Body of pancreas (tissue), 4 donors: ENCODE data around the gene PCCA. TPM values are rescaled to one million over a fixed set of nuclear protein-coding genes. Genes with fewer than 3 reads are reported as not detected.

Experiments used
- ATAC-seq: fragments of 150-250 bp; one replicate; pipeline ENCODE4 v1.9.1; 2016
- DNase-seq, 4 donors: peaks; one replicate each; pipeline ENCODE4 v3.0.0-alpha.2; 2019
- H3K27ac ChIP-seq, 4 donors: fragments of 200-600 bp; sonication (generic); 1 replicate in 3 of 4; 2 replicates in 1 of 4; pipeline versions ENCODE4 v1.5.1 to v1.6.1; 2016 to 2019; ENCODE audit warnings: mild to moderate bottlenecking in 1 of 4, mixed read lengths in 1 of 4, moderate library complexity in 1 of 4
- H3K27me3 ChIP-seq, 2 donors: fragments of 200-600 bp; sonication (generic); one replicate each; pipeline ENCODE4 v1.6.0; 2016; ENCODE audit warnings: mild to moderate bottlenecking in 1 of 2
- H3K36me3 ChIP-seq, 2 donors: fragments of 200-600 bp; sonication (generic); replicated peaks in 1 of 2; 2 replicates each; pipeline ENCODE4 v1.5.1; 2016; ENCODE audit warnings: low read depth in 2 of 2; ENCODE audit not compliant: insufficient read depth in 1 of 2
- H3K4me1 ChIP-seq: fragments of 200-600 bp; sonication (generic); one replicate; pipeline ENCODE4 v1.6.0; 2016
- H3K4me3 ChIP-seq, 2 donors: fragments of 200-600 bp; sonication (generic); 1 replicate in 1 of 2; 2 replicates in 1 of 2; pipeline ENCODE4 v1.5.1; 2016 to 2019
- H3K9me3 ChIP-seq, 3 donors: fragments of 200-600 bp; sonication (generic); 1 replicate in 2 of 3; 2 replicates in 1 of 3; pipeline ENCODE4 v1.5.1; 2016
- CTCF ChIP-seq, 7 experiments: fragments of 450-650 bp in 4 of 7; fragments of 200-600 bp in 3 of 7; sonication (generic) in 3 of 7; IDR thresholded peaks; one replicate each; pipeline ENCODE4 v1.5.1; 2016 to 2019; ENCODE audit warnings: antibody characterized with exemption in 7 of 7
- POLR2A ChIP-seq, 3 donors: fragments of 450-650 bp; IDR thresholded peaks; one replicate each; pipeline ENCODE4 v1.6.1; 2016; ENCODE audit warnings: antibody characterized with exemption in 3 of 3, mild to moderate bottlenecking in 2 of 3
- WGBS, 2 donors: methylation state at CpG; one replicate each; pipeline ENCODE4 v1.1.5; 2017; 5-methylcytosine and 5-hydroxymethylcytosine counted together
- intact Hi-C: fragments of 100-400 bp; cut with DNase I; formaldehyde crosslinking; loops from one replicate; pipeline ENCODE4 v1.15.1; 2023
- total RNA-seq, 2 donors: library from RNA; depleted of rRNA; stranded (reverse); fragments of >200 nt; gene quantifications; one replicate each; pipeline ENCODE4 v1.1.0, GENCODE V29; 2016

The PCCA gene
- total RNA-seq, 2 donors from 2014 or later = 45.2 to 46.2 TPM

GRCh38 chr13:100458673-100459072 lies 369.8 kb downstream of the PCCA start:
- Histone ChIP-seq H3K9me3 (no peaks in the 10 kb centered on the region), H3K4me3 (no peak overlapping the region), H3K4me1 (no peaks in the 10 kb centered on the region), H3K27ac (no peak overlapping the region), H3K27me3 (no peaks in the 10 kb centered on the region), H3K36me3 (no peaks in the 10 kb centered on the region)
- no peak for TF ChIP-seq CTCF (IDR thresholded peaks at IDR 0.05)
- no peak for TF ChIP-seq POLR2A (IDR thresholded peaks at IDR 0.05)
- intact Hi-C loops = no loop called here
- no peak for ATAC-seq
- DNase-seq = no peak
- WGBS, 2 donors = 94 to 96% methylated on average over 4 of the region's 4 CpGs

GRCh38 chr13:100459747-100460146 lies 370.9 kb downstream of the PCCA start:
- TF ChIP-seq POLR2A (IDR thresholded peaks at IDR 0.05) (no peak), CTCF (IDR thresholded peaks at IDR 0.05) (no peak)
- H3K36me3 ChIP-seq = no peaks in the 10 kb centered on the region
- H3K9me3 ChIP-seq = no peaks in the 10 kb centered on the region
- 81 to 85% methylated on average over 3 to 5 of the region's 5 CpGs for WGBS, 2 donors
- H3K4me1 ChIP-seq = no peaks in the 10 kb centered on the region
- intact Hi-C loops = no loop called here
- DNase-seq (no peak), ATAC-seq (no peak)
- no peak overlapping the region for H3K4me3 ChIP-seq
- H3K27me3 ChIP-seq = no peaks in the 10 kb centered on the region
- H3K27ac ChIP-seq = no peak overlapping the region

GRCh38 chr13:100460266-100460665 lies 371.4 kb downstream of the PCCA start:
- ATAC-seq (no peak), DNase-seq (no peak)
- H3K9me3 ChIP-seq = no peaks in the 10 kb centered on the region
- no peak overlapping the region for H3K27ac ChIP-seq
- no peak overlapping the region for H3K4me3 ChIP-seq
- TF ChIP-seq CTCF (IDR thresholded peaks at IDR 0.05) = no peak
- intact Hi-C loops = no loop called here
- WGBS, 2 donors = 15 to 38% methylated on average over 1 of the region's 1 CpG
- no peaks in the 10 kb centered on the region for H3K4me1 ChIP-seq
- no peaks in the 10 kb centered on the region for H3K36me3 ChIP-seq
- no peaks in the 10 kb centered on the region for H3K27me3 ChIP-seq

- no peak overlapping the region for H3K4me3 ChIP-seq
- H3K36me3 ChIP-seq = no peaks in the 10 kb centered on the region
- no peak for TF ChIP-seq CTCF (IDR thresholded peaks at IDR 0.05)
- no peaks in the 10 kb centered on the region for H3K4me1 ChIP-seq
- intact Hi-C loops = no loop called here
- ATAC-seq = no peak
- no peak for DNase-seq
- 77 to 88% methylated on average over 2 of the region's 2 CpGs for WGBS, 2 donors
- H3K27ac ChIP-seq = no peak overlapping the region
- no peaks in the 10 kb centered on the region for H3K27me3 ChIP-seq
- H3K9me3 ChIP-seq = no peaks in the 10 kb centered on the region
These were observed 371.9 kb downstream of the PCCA start for GRCh38 chr13:100460791-100461190.

GRCh38 chr13:100461309-100462030 lies 372.6 kb downstream of the PCCA start:
- ATAC-seq = no peak
- intact Hi-C loops = no loop called here
- TF ChIP-seq CTCF (IDR thresholded peaks at IDR 0.05) (no peak), POLR2A (IDR thresholded peaks at IDR 0.05) (no peak)
- Histone ChIP-seq H3K9me3 (no peaks in the 10 kb centered on the region), H3K36me3 (no peaks in the 10 kb centered on the region), H3K4me3 (no peak overlapping the region), H3K27me3 (no peaks in the 10 kb centered on the region), H3K27ac (no peak overlapping the region), H3K4me1 (no peaks in the 10 kb centered on the region)
- 80 to 84% methylated on average over 5 of the region's 5 CpGs for WGBS, 2 donors
- DNase-seq = no peak
